Subcutaneous adipose tissue (tissue), 4 donors: ENCODE results near the gene ZP3. TPM values are rescaled to one million over a fixed set of nuclear protein-coding genes. Genes with fewer than 3 reads are reported as not detected.

Experiments
- CTCF ChIP-seq: fragments of 450-650 bp; IDR thresholded peaks from one replicate; pipeline ENCODE4 v1.5.1; 2016; ENCODE audit warnings: low read depth, mild to moderate bottlenecking, control low read depth, antibody characterized with exemption, moderate library complexity
- total RNA-seq, 4 donors: library from RNA; depleted of rRNA; stranded (reverse); fragments of >200 nt; gene quantifications; one replicate each; pipeline ENCODE4 v1.1.0, GENCODE V29; 2016

The ZP3 gene
- total RNA-seq, 4 donors from 2014 or later = 0.65 to 20.0 (median 3.6) TPM

- TF ChIP-seq CTCF = no peak
Observed at GRCh38 chr7:76396864-76397263, 27.9 kb upstream of the ZP3 start.

DNA sequence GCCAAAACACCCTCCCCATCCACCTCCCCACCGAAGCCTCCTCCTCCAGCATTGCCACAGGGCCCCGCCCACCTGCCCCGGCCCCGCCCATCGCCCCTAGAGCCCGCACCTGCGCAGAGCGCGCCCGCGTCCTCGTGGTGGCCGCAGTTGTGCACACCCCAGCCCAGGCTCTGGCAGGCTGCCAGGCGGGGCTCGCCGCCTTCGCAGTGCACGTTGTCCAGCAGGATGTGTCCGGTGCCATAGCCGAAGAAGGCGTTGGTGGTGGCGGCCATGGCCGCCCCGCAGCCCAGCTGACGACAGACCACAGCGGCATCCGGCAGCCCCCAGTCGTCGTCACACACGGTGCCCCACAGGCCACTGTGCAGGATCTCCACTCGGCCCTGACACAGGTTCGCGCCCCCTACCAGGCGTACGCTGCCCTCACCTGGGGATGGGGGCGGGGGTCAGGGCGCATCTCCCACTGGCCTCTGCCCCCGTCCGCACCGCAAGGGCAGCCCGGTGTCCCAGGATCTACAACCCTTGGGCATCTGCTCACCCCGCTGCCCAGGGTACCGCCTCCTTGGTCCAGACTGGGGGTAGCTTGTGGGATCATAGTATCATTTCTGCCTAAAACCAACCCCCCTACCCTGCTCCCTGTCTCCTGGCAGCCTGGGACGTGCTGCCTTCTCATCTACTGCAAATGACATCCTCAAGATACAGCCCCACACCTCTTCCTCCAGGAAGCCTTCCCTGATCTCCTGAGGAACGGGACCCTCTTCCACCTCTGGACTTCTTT, 27.2 kb upstream of the ZP3 start:
- no peak for TF ChIP-seq CTCF

GRCh38 chr7:76400248-76400647, 24.5 kb upstream of the ZP3 start:
- no peak for TF ChIP-seq CTCF

DNA sequence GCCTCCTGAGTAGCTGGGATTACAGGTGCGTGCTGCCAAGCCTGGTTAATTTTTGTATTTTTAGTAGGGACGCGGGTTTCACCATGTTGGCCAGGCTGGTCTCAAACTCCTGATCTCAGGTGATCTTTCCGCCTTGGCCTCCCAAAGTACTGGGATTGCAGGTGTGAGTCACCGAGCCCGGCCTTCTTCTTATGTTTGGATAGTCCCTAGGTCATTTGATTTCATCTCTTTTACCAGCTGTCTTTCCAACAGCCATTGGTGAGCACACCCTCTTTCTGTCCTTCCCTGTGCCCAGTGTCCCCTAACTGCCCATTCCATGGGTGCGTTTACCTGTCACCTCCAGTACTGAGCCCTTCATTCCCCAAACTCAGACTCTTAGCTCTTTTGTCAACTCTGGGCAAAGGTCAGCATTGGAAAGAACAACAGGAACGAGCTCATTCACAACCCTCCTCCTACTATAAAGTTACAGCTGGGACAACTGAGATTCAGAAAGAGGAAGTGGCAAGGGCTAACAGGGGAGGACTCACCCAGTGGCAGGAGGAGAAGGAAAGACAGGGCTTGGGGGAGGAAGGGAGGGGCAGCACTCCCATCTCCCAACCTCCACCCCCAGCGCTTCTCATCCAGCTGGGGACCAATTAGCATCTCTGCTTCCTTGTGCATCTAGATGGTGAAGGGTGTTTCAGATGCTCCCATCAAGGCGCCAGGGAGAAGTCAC, 20.8 kb upstream of the ZP3 start:
- TF ChIP-seq CTCF = no peak

GRCh38 chr7:76405738-76406137, 19.0 kb upstream of the ZP3 start:
- TF ChIP-seq CTCF = no peak

- TF ChIP-seq CTCF = no peak
Observed at GRCh38 chr7:76407718-76408117, 17.0 kb upstream of the ZP3 start.

GRCh38 chr7:76408121-76408560, 16.6 kb upstream of the ZP3 start:
- TF ChIP-seq CTCF = no peak
